DOHH2 (cell line): Measurements from ENCODE around the gene SLC39A2.
"Not testable (repeated sequence)": the region's sequence is repeated elsewhere in the genome, so short reads cannot be mapped to it uniquely, and the experiment has no call there.

ENCODE experiments used
- H3F3A ChIP-seq: fragments of 200-600 bp; sonication (generic), shearing (Covaris generic); 2 replicates; pipeline ENCODE4 v1.6.0; 2016; ENCODE audit warnings: antibody characterized with exemption, mild to moderate bottlenecking; ENCODE audit not compliant: control insufficient read depth, insufficient read depth
- H3K27ac ChIP-seq: fragments of 200-600 bp; sonication (generic); 2 replicates; pipeline ENCODE4 v1.5.1; 2014; ENCODE audit warnings: low read depth, mild to moderate bottlenecking, low read length, moderate library complexity
- H3K27me3 ChIP-seq: fragments of 200-600 bp; sonication (generic); 2 replicates; pipeline ENCODE4 v1.6.1; 2014; ENCODE audit warnings: mild to moderate bottlenecking, low read length, mixed read lengths; ENCODE audit not compliant: control insufficient read depth
- H3K36me3 ChIP-seq: fragments of 200-600 bp; sonication (generic); 2 replicates; pipeline ENCODE4 v1.6.1; 2014; ENCODE audit warnings: mild to moderate bottlenecking, low read length, moderate library complexity, mixed read lengths; ENCODE audit not compliant: control insufficient read depth
- H3K4me1 ChIP-seq: fragments of 200-600 bp; sonication (generic); 2 replicates; pipeline ENCODE4 v1.6.1; 2014; ENCODE audit warnings: mild to moderate bottlenecking, low read length, mixed read lengths; ENCODE audit not compliant: control insufficient read depth
- H3K4me2 ChIP-seq: fragments of 200-600 bp; sonication (generic); 2 replicates; pipeline ENCODE4 v1.6.0; 2014; ENCODE audit warnings: mild to moderate bottlenecking, low read length, moderate library complexity
- H3K4me3 ChIP-seq: fragments of 200-600 bp; sonication (generic); 2 replicates; pipeline ENCODE4 v1.5.1; 2014; ENCODE audit warnings: mild to moderate bottlenecking, low read length, mixed read lengths
- H3K79me2 ChIP-seq: fragments of 200-600 bp; sonication (generic); 2 replicates; pipeline ENCODE4 v1.6.1; 2014; ENCODE audit warnings: mild to moderate bottlenecking, low read length, mixed read lengths; ENCODE audit not compliant: control insufficient read depth
- H3K9me2 ChIP-seq: fragments of 200-600 bp; sonication (generic); replicated peaks from 2 replicates; pipeline ENCODE4 v1.6.1; 2014; ENCODE audit warnings: mild to moderate bottlenecking, low read length, mixed read lengths; ENCODE audit not compliant: control insufficient read depth
- H3K9me3 ChIP-seq: fragments of 200-600 bp; sonication (generic); 2 replicates; pipeline ENCODE4 v1.6.1; 2014; ENCODE audit warnings: antibody characterized with exemption, low read length, mixed read lengths; ENCODE audit not compliant: control insufficient read depth, insufficient read depth
- H4K20me1 ChIP-seq: fragments of 200-600 bp; sonication (generic); 2 replicates; pipeline ENCODE4 v1.6.0; 2014; ENCODE audit warnings: low read depth, mild to moderate bottlenecking, antibody characterized with exemption, low read length, moderate library complexity; ENCODE audit not compliant: control insufficient read depth, insufficient read depth
- EZH2phosphoT487 ChIP-seq: fragments of 200-600 bp; sonication (generic); IDR thresholded peaks from 2 replicates; pipeline ENCODE4 v1.6.1; 2017; ENCODE audit warnings: borderline replicate concordance, mild to moderate bottlenecking, antibody characterized with exemption, low read length, moderate library complexity, mixed read lengths
- TF ChIP-seq, protein P1 (sequence below): fragments of 200-600 bp; sonication (generic); IDR thresholded peaks from one replicate; pipeline ENCODE4 v1.5.1; 2014; ENCODE audit warnings: antibody characterized with exemption, mild to moderate bottlenecking, low read depth, low read length; ENCODE audit not compliant: poor library complexity, severe bottlenecking

SLC39A2 gene

DNA sequence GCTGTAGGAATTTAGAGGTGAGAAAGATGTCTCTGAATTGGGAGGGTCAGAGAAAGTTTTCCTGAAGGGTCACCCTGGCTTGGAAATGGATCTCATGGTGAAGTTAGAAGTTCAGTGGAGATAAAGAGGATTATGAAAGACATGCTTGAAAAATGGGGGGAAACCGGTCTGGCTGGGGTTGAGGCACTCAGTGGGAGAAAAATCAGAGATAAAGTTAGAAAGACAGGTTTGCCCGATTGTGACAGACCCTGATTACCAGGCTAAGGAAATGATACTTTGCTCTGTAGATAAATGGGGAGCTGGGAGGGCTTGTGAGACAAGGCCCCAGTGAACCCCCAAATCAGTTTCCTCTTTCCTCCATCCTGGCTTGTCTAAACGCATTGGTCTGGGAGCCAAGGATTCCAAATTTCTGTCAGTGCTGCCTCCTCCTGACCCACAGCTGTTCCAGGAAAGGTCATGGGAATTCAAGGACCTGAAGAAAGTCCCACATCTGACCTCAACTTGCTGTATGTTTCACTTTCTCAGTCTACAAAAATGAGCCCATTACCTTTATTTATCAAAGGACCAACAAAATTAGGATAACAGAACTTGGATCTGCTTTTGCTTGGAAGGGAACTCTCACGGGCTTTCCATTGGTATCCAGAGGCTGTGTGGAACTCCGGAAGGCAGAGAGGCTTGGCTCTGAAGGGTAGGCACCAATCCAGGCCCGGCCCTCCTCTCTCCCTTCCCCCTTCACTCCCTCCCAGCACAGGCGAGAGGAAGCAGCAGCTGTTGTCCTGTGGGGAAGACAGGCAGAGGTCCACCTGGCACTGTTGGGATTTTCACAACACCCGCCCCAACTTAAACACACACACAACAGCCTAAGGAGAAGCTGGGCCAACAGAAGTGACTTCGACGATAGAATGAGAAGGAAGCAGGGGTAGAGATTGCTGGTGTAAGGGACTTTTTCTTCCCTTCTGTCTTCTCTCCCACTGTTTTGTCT is 39.6 kb downstream of the SLC39A2 start:
- Histone ChIP-seq H3K79me2 (no peaks in the 10 kb centered on the region), H3K36me3 (no peaks in the 10 kb centered on the region), H3K4me1 (no peaks in the 10 kb centered on the region), H3K27ac (no peak overlapping the region), H3K4me2 (no peak overlapping the region), H3K9me2 (no peaks in the 10 kb centered on the region), H3K9me3 (no peaks in the 10 kb centered on the region), H3K27me3 (peaks cover 32% of the 10 kb centered on the region), H4K20me1 (no peaks in the 10 kb centered on the region), H3F3A (no peaks in the 10 kb centered on the region), H3K4me3 (no peak overlapping the region)
- TF ChIP-seq EZH2phosphoT487 = no peak
- TF ChIP-seq, protein P1, sequence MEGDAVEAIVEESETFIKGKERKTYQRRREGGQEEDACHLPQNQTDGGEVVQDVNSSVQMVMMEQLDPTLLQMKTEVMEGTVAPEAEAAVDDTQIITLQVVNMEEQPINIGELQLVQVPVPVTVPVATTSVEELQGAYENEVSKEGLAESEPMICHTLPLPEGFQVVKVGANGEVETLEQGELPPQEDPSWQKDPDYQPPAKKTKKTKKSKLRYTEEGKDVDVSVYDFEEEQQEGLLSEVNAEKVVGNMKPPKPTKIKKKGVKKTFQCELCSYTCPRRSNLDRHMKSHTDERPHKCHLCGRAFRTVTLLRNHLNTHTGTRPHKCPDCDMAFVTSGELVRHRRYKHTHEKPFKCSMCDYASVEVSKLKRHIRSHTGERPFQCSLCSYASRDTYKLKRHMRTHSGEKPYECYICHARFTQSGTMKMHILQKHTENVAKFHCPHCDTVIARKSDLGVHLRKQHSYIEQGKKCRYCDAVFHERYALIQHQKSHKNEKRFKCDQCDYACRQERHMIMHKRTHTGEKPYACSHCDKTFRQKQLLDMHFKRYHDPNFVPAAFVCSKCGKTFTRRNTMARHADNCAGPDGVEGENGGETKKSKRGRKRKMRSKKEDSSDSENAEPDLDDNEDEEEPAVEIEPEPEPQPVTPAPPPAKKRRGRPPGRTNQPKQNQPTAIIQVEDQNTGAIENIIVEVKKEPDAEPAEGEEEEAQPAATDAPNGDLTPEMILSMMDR = no peak

DNA sequence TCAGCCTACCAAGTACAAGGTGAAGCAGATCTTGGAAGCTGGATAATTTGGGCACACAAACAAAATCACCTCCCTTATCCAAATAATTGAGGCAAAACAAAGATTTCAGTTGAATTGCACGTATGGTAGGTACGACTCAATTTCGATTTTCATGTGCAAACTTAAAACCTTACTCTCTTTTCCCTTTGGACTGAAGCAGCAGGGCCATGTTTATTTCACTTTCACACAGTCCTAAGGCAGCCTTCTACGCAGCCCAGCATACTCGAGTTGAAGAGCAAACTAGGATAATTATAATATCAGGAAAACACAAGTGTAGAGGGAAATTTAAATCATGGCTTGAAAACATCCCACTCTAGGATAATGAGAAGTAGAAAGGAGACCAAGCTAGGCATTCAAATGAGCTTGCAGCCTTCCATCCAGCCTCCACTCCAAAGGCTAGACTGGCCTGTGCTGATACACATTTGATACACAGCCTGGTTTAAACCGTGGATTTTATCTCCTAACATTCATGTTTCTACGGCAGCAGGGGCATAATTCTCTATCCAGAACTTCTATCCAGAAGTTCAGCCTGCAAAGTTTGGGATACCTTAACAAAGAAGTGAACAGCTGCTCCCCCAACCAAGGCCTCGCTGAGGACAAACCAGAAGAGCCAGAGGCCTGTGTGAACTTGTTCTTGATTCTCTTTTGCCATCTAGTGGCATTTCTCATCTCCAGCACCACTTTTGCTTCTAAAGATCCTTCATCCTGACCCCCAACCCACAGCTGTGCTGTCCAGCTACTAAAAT is 40.7 kb downstream of the SLC39A2 start:
- no peaks in the 10 kb centered on the region for H3K9me2 ChIP-seq
- TF ChIP-seq EZH2phosphoT487 = no peak
- TF ChIP-seq, protein P1 = peak; percentile 54
- no peaks in the 10 kb centered on the region for H4K20me1 ChIP-seq
- no peak overlapping the region for H3K27ac ChIP-seq
- no peak overlapping the region for H3K4me2 ChIP-seq
- H3K4me1 ChIP-seq = no peaks in the 10 kb centered on the region
- no peak overlapping the region for H3K4me3 ChIP-seq
- peaks cover 35% of the 10 kb centered on the region for H3K27me3 ChIP-seq
- H3K79me2 ChIP-seq = no peaks in the 10 kb centered on the region
- H3K36me3 ChIP-seq = no peaks in the 10 kb centered on the region
- no peaks in the 10 kb centered on the region for H3F3A ChIP-seq
- H3K9me3 ChIP-seq = no peaks in the 10 kb centered on the region

DNA sequence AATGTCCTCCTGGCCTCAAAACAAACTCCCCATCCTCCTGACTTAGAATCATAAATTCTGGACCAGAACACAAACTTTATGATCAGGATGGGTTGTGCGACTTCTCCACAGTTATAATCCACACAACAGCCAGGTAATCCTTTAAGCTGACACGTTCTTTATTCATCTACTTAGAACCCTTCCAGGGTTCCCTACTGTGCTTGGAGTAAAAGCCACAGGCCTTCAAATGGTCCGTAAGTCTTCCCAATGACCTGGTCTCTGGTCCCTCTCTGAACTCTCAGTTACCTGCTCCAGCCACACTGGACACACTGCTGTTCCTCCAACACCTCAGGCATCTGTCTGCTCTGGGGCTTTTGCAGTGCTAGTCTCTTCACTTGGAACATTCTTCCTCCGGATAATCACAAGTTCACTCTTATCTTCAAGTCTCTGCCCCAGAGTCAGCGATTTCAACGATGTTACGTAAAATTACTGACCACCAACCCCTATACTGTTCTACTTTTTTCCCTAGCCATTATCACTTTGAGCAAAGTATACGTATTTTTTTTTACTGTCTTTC is 41.4 kb downstream of the SLC39A2 start:
- Histone ChIP-seq H3K79me2 (no peaks in the 10 kb centered on the region), H3K36me3 (no peaks in the 10 kb centered on the region), H3K9me2 (no peaks in the 10 kb centered on the region), H3K9me3 (no peaks in the 10 kb centered on the region), H3K27ac (no peak overlapping the region), H3K4me2 (no peak overlapping the region), H3K4me3 (no peak overlapping the region), H3K27me3 (peaks cover 39% of the 10 kb centered on the region), H3K4me1 (no peaks in the 10 kb centered on the region), H4K20me1 (no peaks in the 10 kb centered on the region), H3F3A (no peaks in the 10 kb centered on the region)
- TF ChIP-seq EZH2phosphoT487 = no peak
- TF ChIP-seq, protein P1 = peak; percentile 8

DNA sequence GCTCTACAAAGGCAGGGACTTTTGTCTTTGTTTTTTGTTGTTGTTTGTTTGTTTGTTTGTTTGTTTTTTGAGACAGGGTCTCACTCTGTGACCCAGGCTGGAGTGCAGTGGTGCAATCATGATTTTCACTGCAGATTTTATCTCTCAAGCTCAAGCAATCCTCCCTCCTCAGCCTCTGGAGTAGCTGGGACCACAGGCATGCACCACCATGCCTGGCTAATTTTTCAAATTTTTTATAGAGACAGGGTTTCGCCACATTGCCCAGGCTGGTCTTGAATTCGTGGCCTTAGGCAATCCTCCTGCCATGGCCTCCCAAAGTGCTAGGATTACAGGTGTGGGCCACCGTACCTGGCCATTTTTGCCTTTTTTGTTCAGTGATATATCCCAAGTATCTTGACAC is 41.8 kb downstream of the SLC39A2 start:
- H3K4me3 ChIP-seq, H3K27ac ChIP-seq, H3K4me1 ChIP-seq, H3K79me2 ChIP-seq, H3F3A ChIP-seq, H3K9me2 ChIP-seq, H3K4me2 ChIP-seq, H3K9me3 ChIP-seq, H4K20me1 ChIP-seq, H3K36me3 ChIP-seq: not testable (repeated sequence)
- peaks cover 40% of the 10 kb centered on the region for H3K27me3 ChIP-seq
